Liver (tissue), 9 donors: ENCODE measurements around the gene IQCH. TPM values are rescaled to one million over a fixed set of nuclear protein-coding genes. Genes with fewer than 3 reads are reported as not detected.

ENCODE experiments used
- DNase-seq: peaks from one replicate; pipeline ENCODE4 v3.0.0-alpha.2; 2017; ENCODE audit warnings: low spot score
- H3K27ac ChIP-seq, 2 donors: one replicate each; pipeline ENCODE4 v1.7.0; 2013; ENCODE audit warnings: inconsistent platforms in 2 of 2, low read length in 2 of 2, control low read depth in 1 of 2, low read depth in 1 of 2, mild to moderate bottlenecking in 1 of 2
- H3K27me3 ChIP-seq, 4 donors: one replicate each; pipeline versions ENCODE4 v1.6.1 to v1.7.0; 2013; ENCODE audit warnings: low read length in 3 of 4, inconsistent platforms in 1 of 4, mild to moderate bottlenecking in 1 of 4, moderate library complexity in 1 of 4; ENCODE audit not compliant: control insufficient read depth in 4 of 4, insufficient read depth in 4 of 4
- H3K36me3 ChIP-seq, 4 donors: one replicate each; pipeline versions ENCODE4 v1.6.1 to v1.7.0; 2013; ENCODE audit warnings: low read length in 3 of 4, mild to moderate bottlenecking in 3 of 4, low read depth in 1 of 4, moderate library complexity in 1 of 4; ENCODE audit not compliant: control insufficient read depth in 4 of 4, insufficient read depth in 3 of 4
- H3K4me1 ChIP-seq, 4 donors: one replicate each; pipeline versions ENCODE4 v1.6.1 to v1.7.0; 2013; ENCODE audit warnings: low read length in 3 of 4, mild to moderate bottlenecking in 3 of 4, moderate library complexity in 1 of 4; ENCODE audit not compliant: control insufficient read depth in 4 of 4, insufficient read depth in 4 of 4
- H3K4me3 ChIP-seq, 3 donors: one replicate each; pipeline versions ENCODE4 v1.6.1 to v1.7.0; 2013; ENCODE audit warnings: low read length in 3 of 3, control low read depth in 1 of 3, low read depth in 1 of 3, mild to moderate bottlenecking in 1 of 3
- H3K9ac ChIP-seq, 2 donors: one replicate each; pipeline ENCODE4 v1.7.0; 2013; ENCODE audit warnings: low read length in 2 of 2, mild to moderate bottlenecking in 2 of 2, moderate library complexity in 2 of 2, control low read depth in 1 of 2, low read depth in 1 of 2
- H3K9me3 ChIP-seq, 4 donors: one replicate each; pipeline versions ENCODE4 v1.6.1 to v1.7.0; 2013; ENCODE audit warnings: low read length in 3 of 4; ENCODE audit not compliant: control insufficient read depth in 4 of 4
- EGR1 ChIP-seq, 2 donors: IDR thresholded peaks; 2 replicates each; pipeline ENCODE4 v1.6.1; 2016 to 2018; ENCODE audit warnings: antibody characterized with exemption in 2 of 2, low read depth in 2 of 2
- FOXA1 ChIP-seq: IDR thresholded peaks from 2 replicates; pipeline ENCODE4 v1.6.1; 2016; ENCODE audit warnings: antibody characterized with exemption
- FOXA2 ChIP-seq: IDR thresholded peaks from 2 replicates; pipeline ENCODE4 v1.6.1; 2016; ENCODE audit warnings: antibody characterized with exemption
- GABPA ChIP-seq, 2 donors: IDR thresholded peaks in 1 of 2; conservative IDR thresholded peaks in 1 of 2; 2 replicates each; pipeline ENCODE4 v1.6.1; 2016; ENCODE audit warnings: antibody characterized with exemption in 2 of 2, mild to moderate bottlenecking in 1 of 2, moderate library complexity in 1 of 2
- HNF4A ChIP-seq, 2 donors: conservative IDR thresholded peaks; 2 replicates each; pipeline ENCODE4 v1.6.1; 2016; ENCODE audit warnings: antibody characterized with exemption in 2 of 2, mild to moderate bottlenecking in 2 of 2
- JUND ChIP-seq, 2 donors: IDR thresholded peaks; 2 replicates each; pipeline ENCODE4 v1.6.1; 2016; ENCODE audit warnings: antibody characterized with exemption in 2 of 2
- NR2F2 ChIP-seq: IDR thresholded peaks from 2 replicates; pipeline ENCODE4 v1.6.1; 2016; ENCODE audit warnings: antibody characterized with exemption
- RXRA ChIP-seq, 2 donors: IDR thresholded peaks; 2 replicates each; pipeline ENCODE4 v1.6.1; 2017 to 2018; ENCODE audit warnings: antibody characterized with exemption in 2 of 2, mild to moderate bottlenecking in 1 of 2
- SP1 ChIP-seq: IDR thresholded peaks from 2 replicates; pipeline ENCODE4 v1.6.1; 2018; ENCODE audit warnings: antibody characterized with exemption, mild to moderate bottlenecking
- WGBS: extraction: QIAGEN DNeasy Blood & Tissue Kit; methylation state at CpG from one replicate; pipeline ENCODE4 v1.1.7; 2013; 5-methylcytosine and 5-hydroxymethylcytosine counted together
- polyA plus RNA-seq, 2 donors: library from polyadenylated mRNA; stranded (reverse) in 1 of 2; unstranded in 1 of 2; fragments of 200-250 nt in 1 of 2; fragments of >200 nt in 1 of 2; fragmentation: Nextera tagmentation in 1 of 2; extraction: Ambion mirVana in 1 of 2; gene quantifications; one replicate each; pipeline versions ENCODE4 v1.2.1 to v1.2.3, GENCODE V29; 2013 to 2015
- total RNA-seq, 2 donors: library from RNA; depleted of rRNA; stranded (reverse); fragments of >200 nt; gene quantifications; one replicate each; pipeline ENCODE4 v1.2.3, GENCODE V29; 2014
- TF ChIP-seq, protein P1 (sequence below): IDR thresholded peaks from 2 replicates; pipeline ENCODE4 v1.6.1; 2016; ENCODE audit warnings: antibody characterized with exemption
- TF ChIP-seq, protein P2 (sequence below): IDR thresholded peaks from 2 replicates; pipeline ENCODE4 v1.6.1; 2016; ENCODE audit warnings: antibody characterized with exemption, mild to moderate bottlenecking
- TF ChIP-seq, protein P3 (sequence below): fragments of 150-350 bp; IDR thresholded peaks from 2 replicates; pipeline ENCODE4 v1.5.1; 2017; ENCODE audit warnings: improper control_type of control experiment, low read depth, low read length; ENCODE audit not compliant: missing input control
- TF ChIP-seq, protein P4 (sequence below): IDR thresholded peaks from 2 replicates; pipeline ENCODE4 v1.6.1; 2016; ENCODE audit warnings: antibody characterized with exemption
- donor health status: healthy.
- donor health status: healthy.
- donor health status: healthy.
- donor health status: healthy.
- donor health status: healthy.

The IQCH gene
- total and polyA plus RNA-seq, 4 donors, result 0.23 to 1.6 (median 0.86) TPM

DNA sequence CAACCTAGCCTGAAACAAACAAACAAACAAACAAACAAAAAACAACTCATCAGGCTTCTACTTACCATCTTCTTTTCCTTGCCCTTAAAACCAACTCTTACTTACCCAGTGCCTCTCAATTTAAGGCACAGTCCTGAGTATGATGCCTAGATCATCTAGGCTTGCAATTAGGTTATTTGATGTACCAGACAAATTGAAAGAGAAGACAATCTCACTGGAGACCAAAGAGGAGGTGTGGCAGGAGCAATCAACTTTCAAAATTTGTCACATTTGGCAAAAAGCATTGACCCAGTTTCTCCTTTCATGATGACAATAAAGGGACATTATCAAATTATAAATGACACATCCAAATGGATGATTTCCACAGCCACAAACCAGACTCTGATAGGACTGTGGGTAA lies 36.2 kb upstream of the IQCH start:
- TF ChIP-seq FOXA1, result no peak
- TF ChIP-seq, protein P1, sequence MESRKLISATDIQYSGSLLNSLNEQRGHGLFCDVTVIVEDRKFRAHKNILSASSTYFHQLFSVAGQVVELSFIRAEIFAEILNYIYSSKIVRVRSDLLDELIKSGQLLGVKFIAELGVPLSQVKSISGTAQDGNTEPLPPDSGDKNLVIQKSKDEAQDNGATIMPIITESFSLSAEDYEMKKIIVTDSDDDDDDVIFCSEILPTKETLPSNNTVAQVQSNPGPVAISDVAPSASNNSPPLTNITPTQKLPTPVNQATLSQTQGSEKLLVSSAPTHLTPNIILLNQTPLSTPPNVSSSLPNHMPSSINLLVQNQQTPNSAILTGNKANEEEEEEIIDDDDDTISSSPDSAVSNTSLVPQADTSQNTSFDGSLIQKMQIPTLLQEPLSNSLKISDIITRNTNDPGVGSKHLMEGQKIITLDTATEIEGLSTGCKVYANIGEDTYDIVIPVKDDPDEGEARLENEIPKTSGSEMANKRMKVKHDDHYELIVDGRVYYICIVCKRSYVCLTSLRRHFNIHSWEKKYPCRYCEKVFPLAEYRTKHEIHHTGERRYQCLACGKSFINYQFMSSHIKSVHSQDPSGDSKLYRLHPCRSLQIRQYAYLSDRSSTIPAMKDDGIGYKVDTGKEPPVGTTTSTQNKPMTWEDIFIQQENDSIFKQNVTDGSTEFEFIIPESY, result no peak
- no peak for TF ChIP-seq HNF4A (conservative IDR thresholded peaks at IDR 0.05)
- no peak for TF ChIP-seq EGR1 (IDR thresholded peaks at IDR 0.05; ENCODE audit: low read depth in 2 of 2)
- TF ChIP-seq, protein P2, sequence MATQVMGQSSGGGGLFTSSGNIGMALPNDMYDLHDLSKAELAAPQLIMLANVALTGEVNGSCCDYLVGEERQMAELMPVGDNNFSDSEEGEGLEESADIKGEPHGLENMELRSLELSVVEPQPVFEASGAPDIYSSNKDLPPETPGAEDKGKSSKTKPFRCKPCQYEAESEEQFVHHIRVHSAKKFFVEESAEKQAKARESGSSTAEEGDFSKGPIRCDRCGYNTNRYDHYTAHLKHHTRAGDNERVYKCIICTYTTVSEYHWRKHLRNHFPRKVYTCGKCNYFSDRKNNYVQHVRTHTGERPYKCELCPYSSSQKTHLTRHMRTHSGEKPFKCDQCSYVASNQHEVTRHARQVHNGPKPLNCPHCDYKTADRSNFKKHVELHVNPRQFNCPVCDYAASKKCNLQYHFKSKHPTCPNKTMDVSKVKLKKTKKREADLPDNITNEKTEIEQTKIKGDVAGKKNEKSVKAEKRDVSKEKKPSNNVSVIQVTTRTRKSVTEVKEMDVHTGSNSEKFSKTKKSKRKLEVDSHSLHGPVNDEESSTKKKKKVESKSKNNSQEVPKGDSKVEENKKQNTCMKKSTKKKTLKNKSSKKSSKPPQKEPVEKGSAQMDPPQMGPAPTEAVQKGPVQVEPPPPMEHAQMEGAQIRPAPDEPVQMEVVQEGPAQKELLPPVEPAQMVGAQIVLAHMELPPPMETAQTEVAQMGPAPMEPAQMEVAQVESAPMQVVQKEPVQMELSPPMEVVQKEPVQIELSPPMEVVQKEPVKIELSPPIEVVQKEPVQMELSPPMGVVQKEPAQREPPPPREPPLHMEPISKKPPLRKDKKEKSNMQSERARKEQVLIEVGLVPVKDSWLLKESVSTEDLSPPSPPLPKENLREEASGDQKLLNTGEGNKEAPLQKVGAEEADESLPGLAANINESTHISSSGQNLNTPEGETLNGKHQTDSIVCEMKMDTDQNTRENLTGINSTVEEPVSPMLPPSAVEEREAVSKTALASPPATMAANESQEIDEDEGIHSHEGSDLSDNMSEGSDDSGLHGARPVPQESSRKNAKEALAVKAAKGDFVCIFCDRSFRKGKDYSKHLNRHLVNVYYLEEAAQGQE, result no peak
- no peak for TF ChIP-seq GABPA (IDR thresholded peaks at IDR 0.05 in 1 of 2, conservative IDR thresholded peaks at IDR 0.05 in 1 of 2)
- TF ChIP-seq, protein P3, sequence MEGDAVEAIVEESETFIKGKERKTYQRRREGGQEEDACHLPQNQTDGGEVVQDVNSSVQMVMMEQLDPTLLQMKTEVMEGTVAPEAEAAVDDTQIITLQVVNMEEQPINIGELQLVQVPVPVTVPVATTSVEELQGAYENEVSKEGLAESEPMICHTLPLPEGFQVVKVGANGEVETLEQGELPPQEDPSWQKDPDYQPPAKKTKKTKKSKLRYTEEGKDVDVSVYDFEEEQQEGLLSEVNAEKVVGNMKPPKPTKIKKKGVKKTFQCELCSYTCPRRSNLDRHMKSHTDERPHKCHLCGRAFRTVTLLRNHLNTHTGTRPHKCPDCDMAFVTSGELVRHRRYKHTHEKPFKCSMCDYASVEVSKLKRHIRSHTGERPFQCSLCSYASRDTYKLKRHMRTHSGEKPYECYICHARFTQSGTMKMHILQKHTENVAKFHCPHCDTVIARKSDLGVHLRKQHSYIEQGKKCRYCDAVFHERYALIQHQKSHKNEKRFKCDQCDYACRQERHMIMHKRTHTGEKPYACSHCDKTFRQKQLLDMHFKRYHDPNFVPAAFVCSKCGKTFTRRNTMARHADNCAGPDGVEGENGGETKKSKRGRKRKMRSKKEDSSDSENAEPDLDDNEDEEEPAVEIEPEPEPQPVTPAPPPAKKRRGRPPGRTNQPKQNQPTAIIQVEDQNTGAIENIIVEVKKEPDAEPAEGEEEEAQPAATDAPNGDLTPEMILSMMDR, result no peak
- Histone ChIP-seq H3K4me1 (no peaks in the 10 kb centered on the region), H3K9me3 (no peaks in the 10 kb centered on the region), H3K27me3 (no peaks in the 10 kb centered on the region), H3K4me3 (no peak overlapping the region), H3K27ac (no peak overlapping the region), H3K9ac (no peak overlapping the region), H3K36me3 (no peaks in the 10 kb centered on the region)
- no peak for DNase-seq

DNA sequence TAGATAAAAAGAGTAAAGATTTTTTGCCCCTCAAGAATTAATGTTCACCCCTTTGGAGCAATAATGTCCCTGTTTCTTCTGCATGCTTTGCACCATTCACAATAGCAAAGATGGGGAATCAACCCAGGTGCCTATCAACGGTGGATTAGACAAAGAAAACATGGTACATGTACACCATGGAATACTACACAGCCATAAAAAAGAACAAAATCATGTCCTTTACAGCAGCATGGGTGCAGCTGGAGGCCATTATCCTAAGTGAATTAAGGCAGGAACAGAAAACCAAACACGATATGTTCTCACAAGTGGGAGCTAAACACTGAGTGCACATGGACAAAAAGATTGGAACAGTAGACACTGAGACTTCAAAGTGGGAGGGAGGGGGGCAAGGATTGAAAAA lies 35.3 kb upstream of the IQCH start:
- no peaks in the 10 kb centered on the region for H3K4me1 ChIP-seq
- H3K27me3 ChIP-seq, result no peaks in the 10 kb centered on the region
- no peak overlapping the region for H3K27ac ChIP-seq
- TF ChIP-seq EGR1 (IDR thresholded peaks at IDR 0.05; ENCODE audit: low read depth in 2 of 2), result no peak
- no peak for TF ChIP-seq JUND (IDR thresholded peaks at IDR 0.05)
- TF ChIP-seq, protein P3, result no peak
- no peak for TF ChIP-seq FOXA2
- TF ChIP-seq, protein P1, result no peak
- TF ChIP-seq FOXA1, result no peak
- TF ChIP-seq, protein P4, sequence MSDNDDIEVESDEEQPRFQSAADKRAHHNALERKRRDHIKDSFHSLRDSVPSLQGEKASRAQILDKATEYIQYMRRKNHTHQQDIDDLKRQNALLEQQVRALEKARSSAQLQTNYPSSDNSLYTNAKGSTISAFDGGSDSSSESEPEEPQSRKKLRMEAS, result no peak
- no peak for TF ChIP-seq GABPA (IDR thresholded peaks at IDR 0.05 in 1 of 2, conservative IDR thresholded peaks at IDR 0.05 in 1 of 2)
- TF ChIP-seq NR2F2, result no peak
- no peak for TF ChIP-seq RXRA (IDR thresholded peaks at IDR 0.05)
- no peak for TF ChIP-seq SP1
- TF ChIP-seq, protein P2, result no peak
- H3K36me3 ChIP-seq, result no peaks in the 10 kb centered on the region
- DNase-seq, result no peak
- over 99% methylated on average over 2 of the region's 2 CpGs for WGBS
- H3K9me3 ChIP-seq, result no peaks in the 10 kb centered on the region
- no peak overlapping the region for H3K9ac ChIP-seq
- H3K4me3 ChIP-seq, result no peak overlapping the region
